Hematopoietic multipotent progenitor cell treated with erythropoietin and hydrocortisone succinate and interleukin-3 and kit ligand, for 17 days (in vitro differentiated cells): ENCODE data around the gene PALLD.

ENCODE experiments used
- DNase-seq: peaks from one replicate; pipeline ENCODE4 v3.0.0-alpha.2; 2015; ENCODE audit warnings: low spot score

PALLD gene

DNA sequence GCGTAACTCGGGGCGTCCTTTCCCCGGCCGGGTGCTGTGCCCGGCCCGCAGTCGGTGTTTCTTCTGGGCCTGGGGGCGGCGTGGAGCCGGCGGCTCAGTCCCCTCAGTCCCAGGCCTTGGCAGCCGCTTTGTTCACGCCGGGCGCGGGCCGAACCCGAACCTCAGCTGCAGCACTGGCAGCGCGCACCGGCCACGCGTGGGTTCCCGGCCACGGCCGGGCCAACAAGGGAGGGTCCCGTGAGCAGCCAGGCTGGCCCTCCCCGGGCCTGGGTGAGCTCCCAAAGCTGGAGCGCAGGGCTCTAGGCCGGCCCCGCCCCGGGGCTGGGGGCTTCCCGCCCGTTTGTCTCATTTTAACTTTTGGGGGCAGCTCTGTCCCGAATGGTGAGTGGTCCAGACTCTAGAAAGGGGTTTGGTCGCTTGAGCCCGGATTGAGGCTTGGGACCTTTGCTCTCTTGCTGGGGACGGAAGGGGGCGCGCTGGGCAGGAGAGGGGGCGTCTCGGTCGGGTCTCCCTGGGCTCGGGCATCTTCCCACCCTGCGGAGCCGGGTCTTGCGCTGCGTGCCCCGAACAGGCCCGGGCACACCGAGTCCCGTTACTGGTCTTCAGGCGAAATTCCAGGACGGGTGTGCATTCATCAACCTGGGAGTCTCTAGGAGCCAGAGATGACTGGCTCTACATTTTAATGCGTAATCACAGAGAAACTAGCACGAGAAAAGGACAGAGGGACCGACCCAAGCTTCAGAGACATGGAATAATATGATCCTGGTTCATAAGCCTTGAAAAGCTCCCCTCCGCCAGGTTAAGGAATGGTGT lies 336.1 kb downstream of the PALLD start:
- DNase-seq, result no peak

DNA sequence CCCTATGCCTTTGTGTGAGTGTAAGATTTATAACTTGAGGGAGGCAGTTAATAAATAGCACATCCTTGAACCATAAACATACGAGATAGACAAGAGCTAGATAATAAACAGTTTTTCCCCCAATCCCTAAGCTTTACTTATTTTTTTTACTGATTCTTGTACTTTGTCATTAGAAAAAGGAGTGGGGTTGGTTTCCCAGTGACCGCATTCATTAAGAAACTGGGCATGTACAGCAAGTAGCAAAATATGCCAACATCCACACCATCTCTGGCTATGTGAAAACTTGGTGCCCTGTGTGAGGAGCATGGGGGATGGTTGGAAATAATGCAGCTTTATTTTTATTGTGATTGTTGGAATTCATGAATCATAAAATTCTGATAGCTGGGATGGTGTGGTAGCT lies 337.0 kb downstream of the PALLD start:
- DNase-seq, result no peak

DNA sequence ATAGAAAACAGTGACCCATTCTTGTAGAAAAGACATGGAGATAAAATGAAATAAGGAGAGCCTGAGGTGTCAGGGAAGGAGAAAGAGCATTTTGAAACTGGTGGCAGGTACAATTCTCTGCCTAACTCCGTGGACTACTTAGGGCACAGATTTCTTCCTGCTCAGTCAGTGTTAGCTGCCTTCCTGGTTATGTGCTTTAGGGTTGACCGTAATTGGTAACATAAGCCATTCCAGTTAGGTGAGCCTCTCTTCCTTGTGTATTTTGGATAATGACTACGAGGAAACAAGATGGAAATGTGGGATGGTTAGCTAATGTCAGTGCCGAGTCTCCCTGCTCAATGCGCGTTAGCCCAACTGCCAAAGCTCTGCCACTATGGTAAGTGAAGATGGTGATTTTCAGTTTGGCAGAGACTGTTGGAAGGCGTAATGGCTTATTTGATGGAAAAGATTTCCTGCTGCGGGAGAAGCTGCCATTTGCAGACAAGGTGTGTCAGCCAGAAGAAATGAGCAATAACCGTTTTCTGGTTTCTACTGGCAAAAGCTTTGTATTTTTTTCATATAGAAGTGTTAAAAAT lies 339.1 kb downstream of the PALLD start:
- no peak for DNase-seq

DNA sequence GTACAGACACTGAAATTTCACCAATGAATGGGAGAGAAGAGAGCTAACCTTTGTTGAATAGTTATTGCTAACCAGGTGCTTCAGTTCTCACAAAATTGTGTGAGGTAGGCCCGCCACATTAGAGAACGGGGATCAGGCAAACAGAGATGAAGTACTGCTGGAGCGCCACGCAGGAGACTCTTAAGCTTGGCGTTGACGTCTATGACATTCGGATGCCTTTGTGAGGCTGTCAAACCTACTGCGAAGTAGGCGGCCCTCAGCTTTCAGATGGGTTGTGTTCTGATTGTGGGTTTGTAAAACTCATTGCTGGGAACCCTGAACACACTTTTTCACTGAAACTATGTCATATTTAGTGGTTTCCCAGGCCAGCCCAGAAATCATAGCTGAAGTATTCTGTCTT lies 339.6 kb downstream of the PALLD start:
- DNase-seq, result no peak

DNA sequence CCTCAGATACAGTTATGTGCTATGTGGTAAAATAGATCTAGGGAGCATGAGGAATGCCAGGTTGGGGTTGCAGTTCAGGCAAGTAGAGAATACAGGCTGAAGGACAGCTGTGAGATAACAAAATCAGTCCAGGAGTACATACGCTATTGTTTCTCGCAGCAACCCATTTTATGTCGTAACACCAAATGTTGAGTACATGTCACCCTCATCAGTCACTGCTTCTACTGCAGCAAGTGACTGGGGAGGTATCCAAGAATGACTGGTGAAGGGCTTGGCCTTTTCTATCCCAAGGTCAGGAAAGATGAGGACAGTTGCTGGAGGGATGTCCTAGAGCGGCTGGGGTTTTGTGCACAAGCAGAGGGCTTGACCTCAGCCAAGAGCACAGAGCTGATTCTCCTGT lies 341.1 kb downstream of the PALLD start:
- DNase-seq, result no peak

DNA sequence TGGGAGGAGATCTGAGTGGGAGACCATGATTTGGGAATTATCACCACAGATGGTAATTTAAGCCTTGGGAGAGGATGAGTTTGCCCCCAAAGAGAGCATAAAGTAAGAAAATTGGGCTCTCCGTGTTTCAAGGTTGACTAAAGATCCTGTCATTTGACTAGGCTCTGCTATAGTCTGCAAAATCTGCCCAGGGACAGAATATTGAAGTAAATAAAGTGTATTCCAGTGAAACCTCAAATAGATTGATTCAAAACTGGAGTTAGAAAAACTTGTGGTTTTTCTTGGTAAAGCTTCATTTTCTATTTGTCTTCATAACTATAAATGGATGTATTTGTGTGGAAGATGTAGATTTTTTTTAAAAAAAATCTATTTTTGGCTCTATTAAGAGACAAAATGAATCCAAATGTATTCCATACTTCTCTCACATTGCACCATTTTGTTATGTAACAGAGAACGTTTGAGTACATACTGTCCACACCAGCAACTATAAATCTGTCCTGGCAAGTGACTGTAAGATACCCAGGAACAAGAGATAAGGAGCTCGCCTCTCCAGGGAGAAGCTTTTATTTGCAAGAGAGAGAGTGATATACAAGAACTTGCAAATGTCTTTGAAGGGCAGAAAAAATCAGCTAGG lies 343.0 kb downstream of the PALLD start:
- no peak for DNase-seq

DNA sequence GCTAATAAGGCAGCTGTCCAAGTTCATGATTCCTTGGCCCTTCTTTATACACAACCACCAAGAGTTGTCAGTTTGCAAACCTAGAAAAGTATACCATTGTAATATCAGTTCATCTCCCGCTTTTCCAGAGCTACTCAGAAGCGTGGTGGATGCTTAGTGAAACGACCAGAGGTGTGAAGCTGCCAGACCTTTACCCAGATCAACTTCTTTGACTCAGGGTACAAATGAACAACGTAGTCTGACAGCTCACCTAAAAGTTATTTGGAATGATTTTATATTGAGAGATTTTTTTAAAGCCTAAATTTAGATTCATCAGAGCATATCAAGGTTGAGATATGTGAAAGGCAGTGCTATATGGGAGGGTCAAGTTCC lies 343.5 kb downstream of the PALLD start:
- no peak for DNase-seq

DNA sequence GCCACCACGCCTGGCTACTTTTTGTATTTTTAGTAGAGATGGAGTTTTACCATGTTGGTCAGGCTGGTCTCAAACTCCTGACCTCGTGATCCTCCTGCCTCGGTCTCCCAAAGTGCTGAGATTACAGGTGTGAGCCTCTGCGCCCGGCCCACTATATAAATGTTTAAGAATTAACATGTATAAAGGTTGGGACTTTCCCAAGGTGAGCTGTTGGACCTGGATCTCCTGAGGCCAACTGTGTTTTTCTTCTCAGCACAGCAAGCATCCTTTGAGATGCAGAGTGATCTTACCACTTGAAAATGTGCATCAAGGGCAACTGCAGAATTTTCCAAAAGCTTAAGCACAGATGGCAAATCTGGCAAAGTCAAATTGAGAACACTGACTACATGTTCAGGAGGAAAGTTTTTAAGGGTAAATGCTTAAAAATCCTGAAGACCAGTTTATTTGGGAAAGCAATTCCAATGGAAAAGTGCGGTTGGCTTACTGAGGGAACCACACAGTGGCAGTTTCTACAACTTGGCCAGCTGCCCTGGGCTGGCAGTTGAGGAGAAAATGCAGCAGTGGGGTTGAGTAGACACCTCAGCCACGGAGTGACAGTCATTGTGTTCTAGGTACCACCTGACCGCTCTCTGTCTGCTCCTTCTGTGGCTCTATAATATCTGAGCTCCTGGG lies 344.3 kb downstream of the PALLD start:
- no peak for DNase-seq

DNA sequence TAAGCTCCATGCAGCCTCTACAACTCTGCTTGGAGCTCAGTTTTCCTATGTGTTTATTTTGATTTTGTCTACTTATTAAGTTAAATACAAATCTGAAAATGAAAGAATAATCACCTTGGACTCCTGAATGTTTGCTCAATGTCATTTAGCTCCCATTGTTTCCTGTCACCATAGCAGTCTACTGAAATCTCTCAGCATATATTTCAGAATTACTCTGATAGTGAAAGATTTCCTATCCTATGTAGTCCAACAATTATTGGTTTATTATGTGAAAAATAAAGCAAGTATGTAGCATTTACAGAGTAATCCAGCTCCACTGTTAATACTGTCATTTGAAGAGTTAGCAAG lies 344.8 kb downstream of the PALLD start:
- DNase-seq, result no peak

DNA sequence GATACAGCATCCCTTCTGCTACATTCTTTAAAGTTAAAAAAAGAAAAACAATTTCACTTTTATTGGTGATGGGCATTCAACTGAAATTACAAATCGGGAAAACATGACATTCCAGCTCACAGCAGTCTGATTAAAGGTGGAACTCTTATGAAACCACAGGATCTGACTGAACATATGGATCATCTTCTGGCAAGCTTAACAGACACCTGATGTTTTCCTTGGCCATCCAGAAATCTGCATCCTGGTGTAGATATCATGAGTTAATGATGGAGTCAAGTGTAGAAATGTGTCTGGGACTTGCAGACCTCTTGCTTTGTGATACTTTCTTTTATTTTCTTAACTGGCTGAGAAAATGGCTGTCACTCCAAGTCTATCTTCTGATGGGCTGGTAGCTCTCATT lies 345.3 kb downstream of the PALLD start:
- DNase-seq, result no peak

DNA sequence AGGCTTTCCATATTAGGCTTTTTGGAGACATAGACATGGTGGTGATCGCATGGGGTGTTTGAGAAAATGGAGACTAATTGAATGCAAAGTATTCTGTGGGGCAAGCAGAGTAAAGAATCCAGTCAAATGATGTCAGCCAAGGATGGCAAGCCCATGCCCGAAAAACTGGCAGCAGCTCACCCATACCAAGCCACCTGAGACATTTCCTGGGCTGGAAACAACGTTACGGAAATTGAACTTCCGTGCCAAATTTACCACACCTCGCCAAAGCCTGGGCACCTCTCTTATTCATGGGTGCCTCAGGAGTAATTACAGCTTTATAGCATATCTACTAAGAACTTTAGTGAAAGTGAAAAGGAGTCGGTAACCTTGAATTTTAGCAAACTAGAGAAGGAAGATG lies 346.8 kb downstream of the PALLD start:
- no peak for DNase-seq

DNA sequence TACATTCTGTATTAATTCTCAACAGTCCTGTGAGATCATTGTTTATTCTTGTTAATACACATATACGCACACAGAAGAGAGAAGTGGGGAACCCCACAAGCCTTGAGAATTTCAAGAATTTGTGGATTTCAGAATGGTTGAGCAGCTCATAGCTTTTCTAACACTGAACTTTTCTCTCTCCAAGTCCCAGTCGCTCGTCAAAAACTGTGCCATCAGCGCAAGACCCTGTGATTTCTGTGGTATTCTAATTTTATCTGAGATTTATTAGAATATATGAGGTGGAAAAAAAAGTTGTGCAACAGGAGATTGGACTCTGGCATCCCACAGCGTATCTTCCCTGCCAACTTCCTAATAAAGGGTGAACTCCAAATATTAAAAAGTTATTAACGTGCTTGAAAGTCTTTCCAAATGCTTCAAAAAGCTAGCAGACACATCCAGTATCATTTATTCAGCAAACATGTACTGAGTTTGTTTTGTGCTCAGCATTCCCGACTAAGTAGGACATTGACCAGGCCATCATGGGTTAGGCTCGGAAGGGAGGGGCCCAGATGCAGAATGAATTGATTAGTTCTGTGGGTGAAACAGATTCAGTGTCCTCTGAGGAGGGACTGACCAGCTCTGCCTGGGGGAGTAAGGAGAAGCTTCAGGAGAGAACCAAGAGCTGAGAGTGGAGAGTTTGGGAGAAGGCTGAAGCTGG lies 347.6 kb downstream of the PALLD start:
- no peak for DNase-seq

DNA sequence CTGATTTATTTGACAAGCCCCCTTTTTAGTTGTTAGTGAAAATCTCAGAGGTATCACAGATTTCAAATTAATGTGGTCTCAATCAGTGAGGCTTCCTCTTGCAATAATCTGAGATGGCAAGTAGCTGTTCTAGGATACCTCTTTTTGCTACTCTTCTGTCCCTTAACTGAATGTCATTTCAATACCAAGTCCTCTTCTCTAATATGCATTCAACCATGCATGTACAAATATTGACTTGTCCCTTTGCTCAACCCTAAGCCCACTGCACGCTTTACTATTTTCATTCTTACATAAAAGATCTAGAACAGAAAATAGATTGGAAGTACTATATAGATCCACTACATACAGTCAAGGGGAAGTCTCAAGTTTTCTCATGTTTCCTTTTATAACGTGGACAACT lies 349.0 kb downstream of the PALLD start:
- no peak for DNase-seq

DNA sequence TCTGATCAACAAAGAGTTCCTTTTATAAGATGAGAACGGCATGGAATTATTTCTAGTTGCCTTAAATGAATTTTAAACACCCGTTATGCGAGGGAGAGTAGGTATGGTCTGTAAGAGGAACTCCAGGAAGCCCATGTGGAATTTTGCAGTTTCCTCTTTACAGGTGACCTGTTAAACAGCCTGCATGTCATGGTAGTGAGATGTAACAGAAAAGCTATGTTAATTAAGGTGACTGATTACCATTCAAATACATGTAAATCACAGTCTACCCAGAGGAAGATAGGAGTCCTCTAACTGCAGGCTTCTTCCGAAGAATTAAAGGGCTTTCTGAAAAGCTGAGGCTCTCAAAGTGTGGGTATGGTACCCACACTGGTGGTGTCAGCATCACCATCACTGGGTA lies 349.6 kb downstream of the PALLD start:
- no peak for DNase-seq

DNA sequence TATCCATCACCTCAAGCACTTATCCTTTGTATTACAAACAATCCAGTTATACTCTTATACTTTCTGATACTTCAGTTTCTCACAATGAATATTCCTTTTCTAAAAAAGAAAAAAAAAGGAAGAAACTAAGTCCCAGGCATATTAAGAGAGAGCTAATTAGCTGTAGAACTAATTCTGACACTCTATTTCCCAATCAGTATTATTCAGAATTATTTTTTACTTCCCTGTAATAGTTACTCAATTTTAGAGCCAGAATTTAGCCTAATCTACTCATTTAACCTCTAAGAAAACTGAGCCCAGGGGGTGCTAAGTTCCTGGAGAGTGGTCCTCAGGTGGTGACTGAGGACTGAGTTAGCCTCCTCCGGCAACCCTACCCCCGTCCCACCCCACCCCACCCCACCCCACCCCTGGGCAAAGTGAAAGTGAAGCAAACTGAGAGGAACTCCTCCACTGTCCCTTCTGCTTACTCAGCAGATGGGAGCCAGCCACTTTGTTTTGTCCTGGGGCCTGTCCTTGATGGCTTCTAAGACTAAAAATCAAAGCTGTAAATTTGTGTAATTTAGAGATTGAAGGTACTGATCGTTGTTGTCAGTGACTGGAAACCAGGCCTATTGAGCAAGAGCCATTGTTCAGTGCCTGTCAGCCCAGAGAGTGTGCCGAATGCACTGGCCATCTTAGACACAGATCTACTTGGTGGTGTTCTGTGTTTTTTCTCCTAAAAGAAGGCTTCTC lies 351.1 kb downstream of the PALLD start:
- no peak for DNase-seq

DNA sequence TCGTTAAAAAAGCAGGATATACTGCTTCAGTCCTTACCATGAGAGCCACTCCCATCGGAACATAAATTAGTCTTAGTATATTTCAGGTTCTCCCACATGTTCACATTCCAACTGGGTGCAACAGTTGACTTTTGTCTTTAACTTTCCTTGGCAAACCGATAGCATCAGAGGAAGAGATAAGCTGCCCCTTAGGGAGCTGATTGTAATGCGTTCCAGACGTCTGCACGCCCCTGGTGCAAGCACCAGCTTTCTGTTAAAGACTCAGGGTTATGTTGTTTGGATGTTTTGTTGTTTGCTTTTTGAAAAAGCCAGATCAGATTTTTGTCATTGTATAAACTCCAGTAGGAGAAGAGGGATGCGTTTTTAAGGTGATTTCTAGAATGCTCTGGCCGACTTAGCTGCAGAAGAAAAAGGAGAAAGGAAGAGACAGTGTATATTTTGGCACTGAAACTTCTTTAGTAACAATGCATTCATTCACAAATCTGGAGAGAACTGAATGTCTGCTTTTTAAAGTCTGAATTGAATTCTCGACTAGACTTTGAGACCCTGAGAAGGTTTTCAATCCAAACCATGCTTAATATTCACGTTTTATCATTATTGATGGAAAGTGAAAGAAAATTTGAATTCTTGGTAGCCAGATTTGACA lies 352.3 kb downstream of the PALLD start:
- no peak for DNase-seq

DNA sequence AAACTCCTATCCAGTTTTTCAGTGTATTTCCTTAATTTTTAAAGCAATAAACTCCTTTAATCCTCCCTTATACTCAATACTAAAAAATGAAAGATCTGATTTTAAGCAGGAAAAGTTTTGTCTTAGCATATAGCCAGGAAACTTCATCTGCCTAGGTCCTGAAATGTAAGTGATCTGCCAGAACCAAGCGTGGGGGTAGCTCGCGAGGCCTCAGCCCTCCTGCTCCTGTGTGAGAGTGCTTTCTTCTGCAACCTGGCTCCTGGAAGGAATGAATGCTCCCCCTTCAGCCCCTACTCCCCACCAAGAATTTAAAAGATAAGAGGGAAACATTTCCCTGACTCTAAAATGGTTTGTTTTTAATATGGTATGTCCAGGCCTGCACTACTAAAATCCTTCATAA lies 353.1 kb downstream of the PALLD start:
- no peak for DNase-seq

DNA sequence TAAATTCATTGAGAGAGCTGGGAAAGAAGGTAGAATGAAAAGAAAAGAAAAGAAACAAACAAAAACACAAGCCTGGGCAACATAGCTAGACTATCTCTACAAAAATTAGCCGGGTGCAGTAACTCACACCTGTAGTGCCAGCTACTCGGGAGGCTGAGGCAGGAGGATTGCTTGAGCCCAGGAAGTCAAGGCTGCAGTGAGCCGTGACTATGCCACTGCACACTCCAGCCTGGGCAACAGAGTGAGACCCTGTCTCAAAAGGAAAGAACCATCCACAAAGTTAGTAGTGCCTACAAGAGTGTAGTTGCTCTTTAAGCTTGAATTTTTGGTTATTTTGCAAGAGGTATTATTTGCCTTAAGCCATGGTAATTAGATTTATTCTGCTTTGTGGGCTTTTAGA lies 355.5 kb downstream of the PALLD start:
- DNase-seq, result no peak

DNA sequence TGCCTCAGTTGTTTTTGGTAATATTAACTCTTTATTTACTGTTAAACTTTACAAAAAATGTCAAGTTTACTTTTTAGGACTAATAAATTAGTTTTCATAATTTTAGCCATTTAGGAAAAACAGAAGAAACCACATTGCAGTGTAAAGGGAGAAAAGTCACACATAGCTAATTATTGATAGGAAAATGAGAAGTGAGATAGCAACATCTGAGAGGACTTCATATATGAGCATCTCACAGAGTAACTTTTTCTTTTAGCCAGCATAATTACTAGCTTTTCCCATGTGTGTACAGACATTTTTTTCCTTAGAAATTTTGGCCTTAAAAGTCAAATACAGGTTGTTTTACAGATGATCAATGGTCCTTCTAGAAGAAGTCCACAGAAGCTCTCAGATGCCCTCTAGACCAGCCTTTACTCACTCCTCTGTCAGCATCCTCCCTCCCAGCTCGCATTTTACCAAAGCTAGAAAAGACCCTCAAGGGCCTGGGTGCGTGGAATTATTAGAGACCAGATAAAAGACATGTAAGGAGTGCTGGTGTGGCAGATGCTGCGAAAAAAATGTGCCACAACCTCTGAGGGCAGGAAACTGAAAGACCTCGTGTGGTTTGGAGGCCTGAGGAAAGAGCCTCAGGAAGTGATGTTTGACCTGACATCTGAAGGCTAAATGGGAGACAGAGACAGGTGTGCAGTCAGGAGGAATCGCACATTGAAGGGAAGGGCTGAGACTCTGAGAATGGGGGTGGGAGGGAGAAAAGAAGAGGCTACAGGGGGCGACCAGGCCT lies 356.3 kb downstream of the PALLD start:
- DNase-seq, result no peak

DNA sequence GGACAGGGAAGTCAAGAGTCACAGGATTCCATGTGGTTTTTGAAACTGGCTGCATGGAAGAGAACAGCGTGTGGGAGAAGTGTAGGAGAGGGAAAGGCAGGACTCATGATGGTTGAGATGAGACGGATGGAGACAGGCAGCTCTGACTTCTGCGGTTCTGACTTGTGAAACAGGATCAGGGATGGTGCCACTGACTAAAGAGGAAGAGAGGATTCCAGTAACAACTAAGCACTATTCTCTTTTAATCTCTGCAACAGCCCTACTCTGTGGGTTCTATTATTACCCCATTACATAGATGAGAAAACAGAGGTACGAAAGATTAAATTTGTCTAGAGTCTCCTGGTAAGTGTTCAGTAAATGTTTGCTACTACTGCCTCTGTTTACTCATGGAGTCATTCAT lies 356.9 kb downstream of the PALLD start:
- no peak for DNase-seq
